Suprapubic skin (tissue), 4 donors: ENCODE results near the gene RALB. TPM values are rescaled to one million over a fixed set of nuclear protein-coding genes. Genes with fewer than 3 reads are reported as not detected.

Experiments
- DNase-seq, 2 donors: peaks; one replicate each; pipeline ENCODE4 v3.0.0-alpha.2; 2019; ENCODE audit warnings: low spot score in 2 of 2
- H3K27ac ChIP-seq: fragments of 200-600 bp; sonication (generic); one replicate; pipeline ENCODE4 v1.5.1; 2019
- H3K27me3 ChIP-seq: fragments of 200-600 bp; sonication (generic); one replicate; pipeline ENCODE4 v1.5.1; 2019
- H3K36me3 ChIP-seq: fragments of 200-600 bp; sonication (generic); one replicate; pipeline ENCODE4 v1.5.1; 2019
- H3K4me1 ChIP-seq: fragments of 200-600 bp; sonication (generic); one replicate; pipeline ENCODE4 v1.5.1; 2019
- H3K4me3 ChIP-seq: fragments of 200-600 bp; sonication (generic); one replicate; pipeline ENCODE4 v1.5.1; 2019; ENCODE audit warnings: mild to moderate bottlenecking
- H3K9me3 ChIP-seq: fragments of 200-600 bp; sonication (generic); one replicate; pipeline ENCODE4 v1.5.1; 2019
- CTCF ChIP-seq, 2 donors: fragments of 200-600 bp in 1 of 2; fragments of 450-650 bp in 1 of 2; sonication (generic) in 1 of 2; IDR thresholded peaks; one replicate each; pipeline ENCODE4 v1.5.1; 2016 to 2019; ENCODE audit warnings: antibody characterized with exemption in 2 of 2, mild to moderate bottlenecking in 1 of 2, moderate library complexity in 1 of 2
- EP300 ChIP-seq: sonication (generic); formaldehyde crosslinking; IDR thresholded peaks from one replicate; pipeline ENCODE4 v1.6.1; 2017; ENCODE audit warnings: antibody characterized with exemption
- POLR2A ChIP-seq, 2 donors: fragments of 450-650 bp; IDR thresholded peaks; one replicate each; pipeline ENCODE4 v1.6.1; 2017; ENCODE audit warnings: antibody characterized with exemption in 2 of 2, mild to moderate bottlenecking in 2 of 2, moderate library complexity in 2 of 2
- POLR2AphosphoS5 ChIP-seq, 3 donors: sonication (generic); formaldehyde crosslinking; IDR thresholded peaks; one replicate each; pipeline ENCODE4 v1.6.1; 2017; ENCODE audit warnings: antibody characterized with exemption in 3 of 3
- WGBS: methylation state at CpG from one replicate; pipeline ENCODE4 v1.1.5; 2018; 5-methylcytosine and 5-hydroxymethylcytosine counted together
- total RNA-seq, 4 donors: library from RNA; depleted of rRNA; stranded (reverse); fragments of >200 nt; gene quantifications; one replicate each; pipeline ENCODE4 v1.1.0, GENCODE V29; 2016

The RALB gene
- total RNA-seq, 4 donors from 2014 or later: 21.3 to 37.0 (median 30.5) TPM

- Histone ChIP-seq H3K4me3 (no peak overlapping the region), H3K27ac (no peak overlapping the region), H3K4me1 (peaks cover 25% of the 10 kb centered on the region), H3K9me3 (no peaks in the 10 kb centered on the region), H3K36me3 (no peaks in the 10 kb centered on the region), H3K27me3 (no peaks in the 10 kb centered on the region)
- DNase-seq: no peak
- WGBS: 66% methylated on average over 20 of the region's 20 CpGs
- TF ChIP-seq EP300 (no peak), CTCF (IDR thresholded peaks at IDR 0.05) (no peak), POLR2A (IDR thresholded peaks at IDR 0.05) (no peak), POLR2AphosphoS5 (IDR thresholded peaks at IDR 0.05) (no peak)
Observed at GRCh38 chr2:120246546-120247300, 5.9 kb upstream of the RALB start.

- no peaks in the 10 kb centered on the region for H3K27me3 ChIP-seq
- H3K9me3 ChIP-seq: no peaks in the 10 kb centered on the region
- H3K4me3 ChIP-seq: no peak overlapping the region
- H3K27ac ChIP-seq: no peak overlapping the region
- 73% methylated on average over 6 of the region's 6 CpGs for WGBS
- peak in 1 of 2 donors; percentile 31 for DNase-seq
- no peaks in the 10 kb centered on the region for H3K36me3 ChIP-seq
- TF ChIP-seq CTCF (IDR thresholded peaks at IDR 0.05) (no peak), POLR2AphosphoS5 (IDR thresholded peaks at IDR 0.05) (no peak), EP300 (no peak), POLR2A (IDR thresholded peaks at IDR 0.05) (no peak)
- H3K4me1 ChIP-seq: peaks cover 30% of the 10 kb centered on the region
Observed at GRCh38 chr2:120247851-120248250, 4.8 kb upstream of the RALB start.

- H3K36me3 ChIP-seq: no peaks in the 10 kb centered on the region
- TF ChIP-seq EP300 (no peak), POLR2AphosphoS5 (IDR thresholded peaks at IDR 0.05) (no peak), CTCF (IDR thresholded peaks at IDR 0.05) (no peak), POLR2A (IDR thresholded peaks at IDR 0.05) (no peak)
- H3K4me3 ChIP-seq: no peak overlapping the region
- DNase-seq: peak in 1 of 2 donors; percentile 54
- no peaks in the 10 kb centered on the region for H3K27me3 ChIP-seq
- H3K4me1 ChIP-seq: peaks cover 46% of the 10 kb centered on the region
- no peaks in the 10 kb centered on the region for H3K9me3 ChIP-seq
- no peak overlapping the region for H3K27ac ChIP-seq
- WGBS: 75% methylated on average over 3 of the region's 4 CpGs
Observed at GRCh38 chr2:120250640-120251039, 2.0 kb upstream of the RALB start.

- peaks cover 45% of the 10 kb centered on the region for H3K4me1 ChIP-seq
- DNase-seq: peak in 1 of 2 donors; percentile 40
- no peaks in the 10 kb centered on the region for H3K27me3 ChIP-seq
- no peak overlapping the region for H3K27ac ChIP-seq
- TF ChIP-seq CTCF (IDR thresholded peaks at IDR 0.05) (no peak), POLR2AphosphoS5 (IDR thresholded peaks at IDR 0.05) (no peak), EP300 (no peak), POLR2A (IDR thresholded peaks at IDR 0.05) (no peak)
- H3K9me3 ChIP-seq: no peaks in the 10 kb centered on the region
- WGBS: 85% methylated on average over 3 of the region's 3 CpGs
- no peak overlapping the region for H3K4me3 ChIP-seq
- H3K36me3 ChIP-seq: no peaks in the 10 kb centered on the region
Observed at GRCh38 chr2:120251078-120251477, 1.6 kb upstream of the RALB start.

GRCh38 chr2:120251880-120252224 is 800 bp upstream of the RALB start:
- Histone ChIP-seq H3K36me3 (no peaks in the 10 kb centered on the region), H3K27me3 (no peaks in the 10 kb centered on the region), H3K4me1 (peaks cover 47% of the 10 kb centered on the region), H3K9me3 (no peaks in the 10 kb centered on the region), H3K27ac (peak overlapping the region; percentile 97), H3K4me3 (peak overlapping the region; percentile 99)
- WGBS: 23% methylated on average over 6 of the region's 6 CpGs
- TF ChIP-seq POLR2A (IDR thresholded peaks at IDR 0.05): no peak
- no peak for TF ChIP-seq EP300
- no peak for TF ChIP-seq POLR2AphosphoS5 (IDR thresholded peaks at IDR 0.05)
- no peak for TF ChIP-seq CTCF (IDR thresholded peaks at IDR 0.05)
- DNase-seq: no peak
